Gastrocnemius medialis (tissue), 4 donors: ENCODE results near the gene GIT1. TPM values are rescaled to one million over a fixed set of nuclear protein-coding genes. Genes with fewer than 3 reads are reported as not detected.

ENCODE experiments used
- ATAC-seq, 2 donors: fragments of 150-250 bp; one replicate each; pipeline ENCODE4 v1.9.1; 2016
- DNase-seq, 2 donors: peaks; one replicate each; pipeline ENCODE4 v3.0.0-alpha.2; 2019
- H3K27ac ChIP-seq, 4 donors: fragments of 200-600 bp; sonication (generic); 1 replicate in 1 of 4; 2 replicates in 3 of 4; pipeline ENCODE4 v1.5.1; 2016 to 2018; ENCODE audit warnings: mild to moderate bottlenecking in 2 of 4, moderate library complexity in 1 of 4
- H3K27me3 ChIP-seq, 3 donors: fragments of 200-600 bp; sonication (generic) in 2 of 3; 1 replicate in 1 of 3; 2 replicates in 2 of 3; pipeline versions ENCODE4 v1.5.1 to v1.6.0; 2016 to 2019; ENCODE audit warnings: mild to moderate bottlenecking in 1 of 3, moderate library complexity in 1 of 3
- H3K36me3 ChIP-seq, 2 donors: fragments of 200-600 bp; sonication (generic) in 1 of 2; one replicate each; pipeline ENCODE4 v1.5.1; 2017 to 2018
- H3K4me1 ChIP-seq, 2 donors: fragments of 200-600 bp; sonication (generic) in 1 of 2; one replicate each; pipeline ENCODE4 v1.5.1; 2016 to 2017; ENCODE audit warnings: mild to moderate bottlenecking in 2 of 2
- H3K4me3 ChIP-seq, 4 donors: fragments of 200-600 bp; sonication (generic) in 3 of 4; 1 replicate in 1 of 4; 2 replicates in 3 of 4; pipeline ENCODE4 v1.5.1; 2016 to 2019; ENCODE audit warnings: mild to moderate bottlenecking in 2 of 4
- H3K9me3 ChIP-seq, 3 donors: fragments of 200-600 bp; sonication (generic) in 2 of 3; 1 replicate in 1 of 3; 2 replicates in 2 of 3; pipeline ENCODE4 v1.5.1; 2016 to 2019
- CTCF ChIP-seq, 5 experiments: fragments of 450-650 bp in 3 of 5; fragments of 200-600 bp in 2 of 5; sonication (generic) in 2 of 5; IDR thresholded peaks in 4 of 5; conservative IDR thresholded peaks in 1 of 5; 1 replicate in 4 of 5; 2 replicates in 1 of 5; pipeline ENCODE4 v1.5.1; 2016 to 2019; ENCODE audit warnings: antibody characterized with exemption in 5 of 5, mild to moderate bottlenecking in 3 of 5, moderate library complexity in 3 of 5
- POLR2A ChIP-seq, 2 donors: fragments of 450-650 bp; IDR thresholded peaks; one replicate each; pipeline ENCODE4 v1.6.1; 2017; ENCODE audit warnings: antibody characterized with exemption in 2 of 2, mild to moderate bottlenecking in 2 of 2, moderate library complexity in 2 of 2
- in situ Hi-C, 4 donors: fragments of 200-750 bp; cut with MboI; loops; one replicate each; pipeline versions ENCODE4 v1.15.0 to v1.8.0; 2017; ENCODE audit warnings: low sequenced_read_pairs in 4 of 4
- intact Hi-C: fragments of 100-400 bp; cut with DNase I; formaldehyde crosslinking; loops from one replicate; pipeline ENCODE4 v1.15.1; 2023; ENCODE audit warnings: low total_unique reads
- total RNA-seq, 4 donors: library from RNA; depleted of rRNA; stranded (reverse); fragments of >200 nt; gene quantifications; one replicate each; pipeline versions ENCODE4 v1.1.0 to v1.2.3, GENCODE V29; 2016

GIT1 gene
- total RNA-seq, 4 donors from 2014 or later = 30.2 to 62.2 (median 41.1) TPM

- Histone ChIP-seq H3K27me3 (no peaks in the 10 kb centered on the region), H3K9me3 (no peaks in the 10 kb centered on the region), H3K36me3 (peaks cover 0 to 11% of the 10 kb centered on the region in 2 donors), H3K27ac (peak overlapping the region; percentile 98 to 100 (median 99)), H3K4me1 (peaks cover 62 to 72% of the 10 kb centered on the region in 2 donors), H3K4me3 (peak overlapping the region in 3 of 4 donors; percentile 45 to 53 (median 45))
- DNase-seq (peak in 1 of 2 donors; percentile 44), ATAC-seq (no peak)
- intact Hi-C loops = no loop called here
- in situ Hi-C loops = loop anchor here in 3 of 4 donors (25.0 kb wide), 2 partner anchors 297 to 322 kb away; partner anchors contain the start of genes EFCAB5 (in 2 of the 3) and SSH2 (in 2 of the 3)
- no peak for TF ChIP-seq CTCF (IDR thresholded peaks at IDR 0.05 in 4 of 5, conservative IDR thresholded peaks at IDR 0.05 in 1 of 5)
- TF ChIP-seq POLR2A (IDR thresholded peaks at IDR 0.05) = no peak
Observed at GRCh38 chr17:29615048-29615385, 25.6 kb upstream of the GIT1 start.

- intact Hi-C loops = no loop called here
- ATAC-seq (no peak), DNase-seq (no peak)
Observed at GRCh38 chr17:29614349-29615047, 25.1 kb upstream of the GIT1 start.

GRCh38 chr17:29613856-29614255 is 24.4 kb upstream of the GIT1 start:
- Histone ChIP-seq H3K4me1 (peaks cover 50 to 60% of the 10 kb centered on the region in 2 donors), H3K4me3 (peak overlapping the region; percentile 20 to 54 (median 41)), H3K9me3 (no peaks in the 10 kb centered on the region), H3K27me3 (no peaks in the 10 kb centered on the region), H3K36me3 (peaks cover 0 to 8% of the 10 kb centered on the region in 2 donors), H3K27ac (peak overlapping the region; percentile 98 to 100 (median 99))
- DNase-seq (peak in 1 of 2 donors; percentile 55), ATAC-seq (peak in 1 of 2 donors; percentile 20)
- no peak for TF ChIP-seq POLR2A (IDR thresholded peaks at IDR 0.05)
- no peak for TF ChIP-seq CTCF (IDR thresholded peaks at IDR 0.05 in 4 of 5, conservative IDR thresholded peaks at IDR 0.05 in 1 of 5)
- in situ Hi-C loops = loop anchor here in 3 of 4 donors (25.0 kb wide), 2 partner anchors 298 to 323 kb away; partner anchors contain the start of genes EFCAB5 (in 2 of the 3) and SSH2 (in 2 of the 3)
- intact Hi-C loops = loop anchor here (1.0 to 2.0 kb wide), 2 partner anchors 23 to 34 kb away; no protein-coding TSS in a partner anchor

More at GRCh38 chr17:29614349-29615047, 25.1 kb upstream of the GIT1 start:
- H3K27ac ChIP-seq = peak overlapping the region; percentile 98 to 100 (median 99)
- H3K9me3 ChIP-seq = no peaks in the 10 kb centered on the region
- H3K36me3 ChIP-seq = peaks cover 0 to 11% of the 10 kb centered on the region in 2 donors
- H3K27me3 ChIP-seq = no peaks in the 10 kb centered on the region
- TF ChIP-seq POLR2A (IDR thresholded peaks at IDR 0.05) = no peak
- TF ChIP-seq CTCF (IDR thresholded peaks at IDR 0.05 in 4 of 5, conservative IDR thresholded peaks at IDR 0.05 in 1 of 5) = no peak
- peaks cover 56 to 67% of the 10 kb centered on the region in 2 donors for H3K4me1 ChIP-seq
- no peak overlapping the region for H3K4me3 ChIP-seq
- in situ Hi-C loops = loop anchor here in 3 of 4 donors (25.0 kb wide), 2 partner anchors 298 to 323 kb away; partner anchors contain the start of genes EFCAB5 (in 2 of the 3) and SSH2 (in 2 of the 3)

GRCh38 chr17:29613352-29613837 is 23.9 kb upstream of the GIT1 start:
- H3K4me1 ChIP-seq = peaks cover 47 to 56% of the 10 kb centered on the region in 2 donors
- H3K9me3 ChIP-seq = no peaks in the 10 kb centered on the region
- peaks cover 0 to 4% of the 10 kb centered on the region in 2 donors for H3K36me3 ChIP-seq
- peak overlapping the region; percentile 98 to 100 (median 99) for H3K27ac ChIP-seq
- peak; percentile 55 to 60 for ATAC-seq
- intact Hi-C loops = loop anchor here (1.0 to 2.0 kb wide), 2 partner anchors 23 to 33 kb away; no protein-coding TSS in a partner anchor
- peak; percentile 88 to 95 for DNase-seq
- TF ChIP-seq CTCF (IDR thresholded peaks at IDR 0.05 in 4 of 5, conservative IDR thresholded peaks at IDR 0.05 in 1 of 5) (peak; percentile 82 to 94 (median 87)), POLR2A (IDR thresholded peaks at IDR 0.05) (peak; percentile 15 to 53)
- no peaks in the 10 kb centered on the region for H3K27me3 ChIP-seq
- in situ Hi-C loops = loop anchor here in 3 of 4 donors (25.0 kb wide), 2 partner anchors 299 to 324 kb away; partner anchors contain the start of genes EFCAB5 (in 2 of the 3) and SSH2 (in 2 of the 3)
- H3K4me3 ChIP-seq = peak overlapping the region; percentile 20 to 54 (median 41)
